Measurements from ENCODE around the gene ANKHD1. TPM values are rescaled to one million over a fixed set of nuclear protein-coding genes. Genes with fewer than 3 reads are reported as not detected.

The ANKHD1 gene
- total RNA-seq, 1 donor from 2014 or later, result 129 TPM

GRCh38 chr5:140381972-140382371 is 19.7 kb upstream of the ANKHD1 start:
- H3K27ac Mint-ChIP-seq, result no peak overlapping the region
- H3K36me3 Mint-ChIP-seq, result no peaks in the 10 kb centered on the region
- H3K4me3 Mint-ChIP-seq, result no peak overlapping the region
- TF ChIP-seq, protein P1, sequence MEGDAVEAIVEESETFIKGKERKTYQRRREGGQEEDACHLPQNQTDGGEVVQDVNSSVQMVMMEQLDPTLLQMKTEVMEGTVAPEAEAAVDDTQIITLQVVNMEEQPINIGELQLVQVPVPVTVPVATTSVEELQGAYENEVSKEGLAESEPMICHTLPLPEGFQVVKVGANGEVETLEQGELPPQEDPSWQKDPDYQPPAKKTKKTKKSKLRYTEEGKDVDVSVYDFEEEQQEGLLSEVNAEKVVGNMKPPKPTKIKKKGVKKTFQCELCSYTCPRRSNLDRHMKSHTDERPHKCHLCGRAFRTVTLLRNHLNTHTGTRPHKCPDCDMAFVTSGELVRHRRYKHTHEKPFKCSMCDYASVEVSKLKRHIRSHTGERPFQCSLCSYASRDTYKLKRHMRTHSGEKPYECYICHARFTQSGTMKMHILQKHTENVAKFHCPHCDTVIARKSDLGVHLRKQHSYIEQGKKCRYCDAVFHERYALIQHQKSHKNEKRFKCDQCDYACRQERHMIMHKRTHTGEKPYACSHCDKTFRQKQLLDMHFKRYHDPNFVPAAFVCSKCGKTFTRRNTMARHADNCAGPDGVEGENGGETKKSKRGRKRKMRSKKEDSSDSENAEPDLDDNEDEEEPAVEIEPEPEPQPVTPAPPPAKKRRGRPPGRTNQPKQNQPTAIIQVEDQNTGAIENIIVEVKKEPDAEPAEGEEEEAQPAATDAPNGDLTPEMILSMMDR (conservative IDR thresholded peaks at IDR 0.05), result no peak
- no peaks in the 10 kb centered on the region for H3K4me1 Mint-ChIP-seq (ENCODE audit: unreplicated experiment)
- no peaks in the 10 kb centered on the region for H3K9me3 Mint-ChIP-seq
- no peaks in the 10 kb centered on the region for H3K27me3 Mint-ChIP-seq
- DNase-seq (ENCODE audit: extremely low spot score, unreplicated experiment), result no peak

DNA sequence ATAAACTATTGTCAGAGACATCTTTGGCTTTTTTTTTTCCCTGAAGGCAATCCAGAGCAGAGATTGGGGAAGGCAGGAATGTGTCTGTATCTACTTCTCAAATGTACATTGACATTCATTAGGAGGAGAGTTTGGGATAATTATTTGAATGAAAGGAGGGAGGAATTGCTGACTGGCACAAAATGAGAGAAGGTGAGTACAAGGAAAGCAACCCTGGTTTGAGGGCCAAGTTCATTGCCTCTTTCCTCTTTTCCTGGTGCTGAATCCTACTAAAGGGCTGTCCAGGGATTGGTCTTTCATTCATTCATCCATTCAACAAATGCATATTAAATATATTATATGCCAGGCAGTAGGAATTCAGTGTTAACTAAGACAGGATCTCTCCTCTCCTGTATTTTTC is 18.8 kb upstream of the ANKHD1 start:
- Mint-ChIP-seq H3K36me3 (no peaks in the 10 kb centered on the region), H3K27ac (no peak overlapping the region), H3K27me3 (no peaks in the 10 kb centered on the region), H3K4me3 (no peak overlapping the region), H3K4me1 (ENCODE audit: unreplicated experiment) (no peaks in the 10 kb centered on the region), H3K9me3 (no peaks in the 10 kb centered on the region)
- TF ChIP-seq, protein P1 (conservative IDR thresholded peaks at IDR 0.05), result no peak
- no peak for DNase-seq (ENCODE audit: extremely low spot score, unreplicated experiment)

GRCh38 chr5:140383300-140383699 is 18.3 kb upstream of the ANKHD1 start:
- H3K27ac Mint-ChIP-seq, result no peak overlapping the region
- H3K9me3 Mint-ChIP-seq, result no peaks in the 10 kb centered on the region
- no peaks in the 10 kb centered on the region for H3K27me3 Mint-ChIP-seq
- no peak for DNase-seq (ENCODE audit: extremely low spot score, unreplicated experiment)
- TF ChIP-seq, protein P1 (conservative IDR thresholded peaks at IDR 0.05), result no peak
- H3K4me1 Mint-ChIP-seq (ENCODE audit: unreplicated experiment), result no peaks in the 10 kb centered on the region
- no peak overlapping the region for H3K4me3 Mint-ChIP-seq
- H3K36me3 Mint-ChIP-seq, result no peaks in the 10 kb centered on the region

DNA sequence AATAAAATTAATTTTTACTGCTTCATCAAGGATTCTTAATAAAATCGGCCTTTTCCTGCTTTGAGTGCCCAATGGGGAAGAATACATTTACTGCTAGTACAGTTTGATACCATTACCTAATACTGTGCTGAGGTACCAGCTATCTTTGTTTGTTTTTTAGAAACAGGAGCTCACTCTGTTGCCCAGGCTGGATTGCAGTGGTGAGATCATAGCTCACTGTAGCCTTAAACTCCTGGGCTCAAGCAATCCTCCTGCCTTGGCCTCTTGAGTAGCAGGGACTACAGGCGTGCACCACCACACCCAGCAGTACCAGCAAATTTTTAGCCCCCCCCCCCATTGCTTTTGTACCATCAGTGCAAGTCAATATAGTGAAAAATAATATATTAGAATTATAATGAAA is 13.6 kb upstream of the ANKHD1 start:
- TF ChIP-seq, protein P1 (conservative IDR thresholded peaks at IDR 0.05), result no peak
- Mint-ChIP-seq H3K4me3 (no peak overlapping the region), H3K27me3 (no peaks in the 10 kb centered on the region), H3K36me3 (no peaks in the 10 kb centered on the region), H3K4me1 (ENCODE audit: unreplicated experiment) (no peaks in the 10 kb centered on the region), H3K27ac (no peak overlapping the region), H3K9me3 (no peaks in the 10 kb centered on the region)
- DNase-seq (ENCODE audit: extremely low spot score, unreplicated experiment), result no peak

- no peak for DNase-seq (ENCODE audit: extremely low spot score, unreplicated experiment)
- Mint-ChIP-seq H3K36me3 (no peaks in the 10 kb centered on the region), H3K4me3 (no peak overlapping the region), H3K27me3 (no peaks in the 10 kb centered on the region), H3K4me1 (ENCODE audit: unreplicated experiment) (no peaks in the 10 kb centered on the region), H3K9me3 (no peaks in the 10 kb centered on the region), H3K27ac (no peak overlapping the region)
- TF ChIP-seq, protein P1 (conservative IDR thresholded peaks at IDR 0.05), result no peak
These were observed 10.3 kb upstream of the ANKHD1 start for GRCh38 chr5:140391312-140391711.

DNA sequence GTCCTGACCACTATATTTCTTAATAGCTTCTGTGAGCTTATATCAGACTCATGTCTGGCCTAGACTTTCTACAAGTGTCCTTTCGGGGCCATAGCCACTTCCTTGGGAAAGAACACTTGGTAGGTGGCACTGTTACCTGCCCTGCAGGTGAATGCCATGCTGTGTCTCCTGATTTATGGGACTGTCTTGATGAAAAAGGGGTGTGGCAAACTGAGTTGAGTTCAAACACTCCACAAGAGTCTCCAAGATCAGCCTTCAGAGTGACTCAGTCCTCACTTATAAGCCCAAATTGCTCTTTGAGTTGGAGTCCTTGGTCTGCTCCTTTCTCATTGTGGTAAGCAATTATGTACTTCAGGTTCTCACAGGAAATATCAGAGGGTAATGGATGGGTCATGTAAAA is 9.9 kb upstream of the ANKHD1 start:
- H3K4me3 Mint-ChIP-seq, result no peak overlapping the region
- no peaks in the 10 kb centered on the region for H3K27me3 Mint-ChIP-seq
- no peaks in the 10 kb centered on the region for H3K4me1 Mint-ChIP-seq (ENCODE audit: unreplicated experiment)
- TF ChIP-seq, protein P1 (conservative IDR thresholded peaks at IDR 0.05), result no peak
- H3K36me3 Mint-ChIP-seq, result no peaks in the 10 kb centered on the region
- DNase-seq (ENCODE audit: extremely low spot score, unreplicated experiment), result no peak
- no peaks in the 10 kb centered on the region for H3K9me3 Mint-ChIP-seq
- H3K27ac Mint-ChIP-seq, result no peak overlapping the region

Measured in type B pancreatic cell (in vitro differentiated cells).